ENCODE measurements around the gene SPTB.
A peak's percentile ranks its signal among the peaks of the same experiment; 100 is the strongest.

The SPTB gene

DNA sequence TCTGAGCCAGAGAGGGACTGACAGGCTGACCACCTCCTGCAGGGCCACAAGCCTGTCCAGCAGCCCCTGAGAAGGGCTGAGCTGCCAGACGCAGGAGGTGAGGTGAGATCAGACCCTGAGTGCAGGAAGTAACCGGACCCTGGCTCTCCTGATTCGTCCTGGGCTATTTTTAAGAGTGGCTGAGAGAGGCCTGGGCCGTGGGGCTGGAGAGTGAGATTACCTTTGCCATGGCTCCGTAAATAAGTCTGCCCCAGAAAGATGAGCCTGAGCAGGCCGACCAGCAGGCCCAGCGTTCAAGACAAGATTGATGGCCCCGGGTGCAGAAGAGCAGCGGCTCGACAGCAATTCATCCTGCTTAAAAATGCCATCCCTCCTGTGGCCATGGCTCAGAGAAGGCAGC, 54.2 kb downstream of the SPTB start:
- TF ChIP-seq EZH2phosphoT487 (IDR thresholded peaks at IDR 0.05; ENCODE audit: low read length), result no peak
- H3K9me3 ChIP-seq (replicated peaks; ENCODE audit: insufficient read depth, low read length), result no peaks in the 10 kb centered on the region
- no peak overlapping the region for H3K9ac ChIP-seq (ENCODE audit: low read length)
- H4K20me1 ChIP-seq (ENCODE audit: insufficient read depth, low read length), result no peaks in the 10 kb centered on the region
- no peak for DNase-seq
- no peaks in the 10 kb centered on the region for H3K27me3 ChIP-seq (replicated peaks; ENCODE audit: insufficient read depth, low read length)
- no peaks in the 10 kb centered on the region for H3K36me3 ChIP-seq (replicated peaks; ENCODE audit: insufficient read depth, low read length)
- H2AFZ ChIP-seq (ENCODE audit: low read length), result no peak overlapping the region
- no peaks in the 10 kb centered on the region for H3K4me1 ChIP-seq (ENCODE audit: low read length)
- H3K4me2 ChIP-seq (ENCODE audit: low read depth, low read length), result no peak overlapping the region
- H3K9me2 ChIP-seq (replicated peaks; ENCODE audit: insufficient read depth, low read length), result no peaks in the 10 kb centered on the region
- no peak overlapping the region for H3K4me3 ChIP-seq (ENCODE audit: low read length)
- H3F3A ChIP-seq (ENCODE audit: insufficient read depth, low read length), result no peaks in the 10 kb centered on the region
- H3K27ac ChIP-seq (ENCODE audit: low read length), result no peak overlapping the region
- no peaks in the 10 kb centered on the region for H3K79me2 ChIP-seq (ENCODE audit: low read length)

DNA sequence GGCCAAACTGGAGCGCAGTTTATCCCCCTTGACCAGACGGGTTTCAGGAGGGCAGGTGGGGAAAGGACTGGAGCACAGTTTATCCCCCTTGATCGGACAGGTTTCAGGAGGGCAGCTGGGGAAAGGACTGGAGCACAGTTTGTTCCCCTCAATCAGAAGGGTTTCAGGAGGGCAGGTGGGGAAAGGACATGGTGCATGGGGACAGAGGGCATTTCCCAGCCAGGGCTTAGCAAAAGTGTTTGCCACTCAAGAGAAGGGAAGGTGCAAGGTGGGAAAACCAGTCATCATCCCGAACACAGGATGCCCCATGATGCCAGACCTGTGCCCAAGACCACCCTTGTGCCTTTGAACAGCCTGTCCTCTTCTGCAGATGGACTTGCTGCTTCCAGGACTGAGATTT, 54.7 kb downstream of the SPTB start:
- no peak overlapping the region for H2AFZ ChIP-seq (ENCODE audit: low read length)
- H3K4me1 ChIP-seq (ENCODE audit: low read length), result no peaks in the 10 kb centered on the region
- TF ChIP-seq EZH2phosphoT487 (IDR thresholded peaks at IDR 0.05; ENCODE audit: low read length) (no peak), EZH2 (optimal IDR thresholded peaks at IDR 0.05; ENCODE audit: low read depth, low read length) (no peak), CTCF (IDR thresholded peaks at IDR 0.05; ENCODE audit: low read length) (no peak)
- H3K27ac ChIP-seq (ENCODE audit: low read length), result no peak overlapping the region
- H4K20me1 ChIP-seq (ENCODE audit: insufficient read depth, low read length), result no peaks in the 10 kb centered on the region
- no peaks in the 10 kb centered on the region for H3K27me3 ChIP-seq (replicated peaks; ENCODE audit: insufficient read depth, low read length)
- H3F3A ChIP-seq (ENCODE audit: insufficient read depth, low read length), result no peaks in the 10 kb centered on the region
- H3K4me3 ChIP-seq (ENCODE audit: low read length), result no peak overlapping the region
- no peak overlapping the region for H3K9ac ChIP-seq (ENCODE audit: low read length)
- H3K9me3 ChIP-seq (replicated peaks; ENCODE audit: insufficient read depth, low read length), result no peaks in the 10 kb centered on the region
- H3K4me2 ChIP-seq (ENCODE audit: low read depth, low read length), result no peak overlapping the region
- H3K79me2 ChIP-seq (ENCODE audit: low read length), result no peaks in the 10 kb centered on the region
- H3K9me2 ChIP-seq (replicated peaks; ENCODE audit: insufficient read depth, low read length), result no peaks in the 10 kb centered on the region
- DNase-seq, result no peak
- no peaks in the 10 kb centered on the region for H3K36me3 ChIP-seq (replicated peaks; ENCODE audit: insufficient read depth, low read length)

GRCh38 chr14:64824471-64824870, 55.2 kb downstream of the SPTB start:
- TF ChIP-seq EZH2phosphoT487 (IDR thresholded peaks at IDR 0.05; ENCODE audit: low read length) (no peak), CTCF (IDR thresholded peaks at IDR 0.05; ENCODE audit: low read length) (no peak), EZH2 (optimal IDR thresholded peaks at IDR 0.05; ENCODE audit: low read depth, low read length) (no peak)
- H3K9me3 ChIP-seq (replicated peaks; ENCODE audit: insufficient read depth, low read length), result no peaks in the 10 kb centered on the region
- no peak overlapping the region for H3K27ac ChIP-seq (ENCODE audit: low read length)
- DNase-seq, result no peak
- no peaks in the 10 kb centered on the region for H3K4me1 ChIP-seq (ENCODE audit: low read length)
- H3K27me3 ChIP-seq (replicated peaks; ENCODE audit: insufficient read depth, low read length), result no peaks in the 10 kb centered on the region
- no peak overlapping the region for H3K4me3 ChIP-seq (ENCODE audit: low read length)
- no peaks in the 10 kb centered on the region for H3K9me2 ChIP-seq (replicated peaks; ENCODE audit: insufficient read depth, low read length)
- H3K9ac ChIP-seq (ENCODE audit: low read length), result no peak overlapping the region
- H3F3A ChIP-seq (ENCODE audit: insufficient read depth, low read length), result no peaks in the 10 kb centered on the region
- H3K79me2 ChIP-seq (ENCODE audit: low read length), result no peaks in the 10 kb centered on the region
- H3K4me2 ChIP-seq (ENCODE audit: low read depth, low read length), result no peak overlapping the region
- no peaks in the 10 kb centered on the region for H3K36me3 ChIP-seq (replicated peaks; ENCODE audit: insufficient read depth, low read length)
- no peak overlapping the region for H2AFZ ChIP-seq (ENCODE audit: low read length)
- H4K20me1 ChIP-seq (ENCODE audit: insufficient read depth, low read length), result no peaks in the 10 kb centered on the region

DNA sequence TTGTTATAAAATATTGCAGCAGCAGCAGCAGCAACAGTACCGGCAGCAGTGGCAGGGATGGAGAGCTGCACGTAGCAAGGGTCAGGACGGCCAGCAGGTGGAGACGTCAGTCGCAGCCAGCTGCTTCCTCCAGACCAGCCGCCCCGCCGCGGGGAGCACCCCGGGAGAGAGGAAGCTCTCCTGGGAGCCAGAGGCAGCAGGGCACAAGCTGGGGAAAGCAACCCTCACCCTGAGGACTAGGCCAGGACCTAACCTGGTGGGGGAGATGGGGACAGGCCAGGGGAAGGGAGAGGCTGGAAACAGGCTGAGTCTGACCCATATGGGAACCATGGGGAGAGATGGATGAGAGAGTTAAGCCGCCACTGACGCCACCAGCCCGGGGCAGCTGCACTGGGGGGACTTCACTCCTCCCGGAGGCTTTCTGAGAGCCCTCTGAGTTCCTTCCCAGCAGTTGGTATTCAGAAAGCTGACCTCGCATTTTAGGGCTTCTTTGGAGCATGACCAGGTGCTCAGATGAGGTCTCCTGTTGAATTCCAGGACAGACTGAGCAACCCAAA, 56.3 kb downstream of the SPTB start:
- Histone ChIP-seq H2AFZ (ENCODE audit: low read length) (peak overlapping the region; percentile 31; the same call in 1 of the 2 replicates), H3K9ac (ENCODE audit: low read length) (no peak overlapping the region; the same call in 1 of the 2 replicates), H3K79me2 (ENCODE audit: low read length) (no peaks in the 10 kb centered on the region)

More for the DNA sequence above, 56.3 kb downstream of the SPTB start:
- no peaks in the 10 kb centered on the region for H3K9me2 ChIP-seq (replicated peaks; ENCODE audit: insufficient read depth, low read length)
- peak; percentile 66 for TF ChIP-seq CTCF (IDR thresholded peaks at IDR 0.05; ENCODE audit: low read length)
- TF ChIP-seq EZH2 (optimal IDR thresholded peaks at IDR 0.05; ENCODE audit: low read depth, low read length), result no peak
- no peaks in the 10 kb centered on the region for H3K4me1 ChIP-seq (ENCODE audit: low read length)
- no peaks in the 10 kb centered on the region for H3K27me3 ChIP-seq (replicated peaks; ENCODE audit: insufficient read depth, low read length)
- peak overlapping the region; percentile 60; the same call in 1 of the 2 replicates for H3K4me2 ChIP-seq (ENCODE audit: low read depth, low read length)
- no peaks in the 10 kb centered on the region for H4K20me1 ChIP-seq (ENCODE audit: insufficient read depth, low read length)
- no peaks in the 10 kb centered on the region for H3K9me3 ChIP-seq (replicated peaks; ENCODE audit: insufficient read depth, low read length)
- H3F3A ChIP-seq (ENCODE audit: insufficient read depth, low read length), result no peaks in the 10 kb centered on the region
- no peak overlapping the region for H3K4me3 ChIP-seq (ENCODE audit: low read length)
- peak; percentile 46 for DNase-seq
- H3K36me3 ChIP-seq (replicated peaks; ENCODE audit: insufficient read depth, low read length), result no peaks in the 10 kb centered on the region
- H3K27ac ChIP-seq (ENCODE audit: low read length), result no peak overlapping the region
